Caco-2 (cell line): ENCODE results near the gene UBN2. TPM values are rescaled to one million over a fixed set of nuclear protein-coding genes. Genes with fewer than 3 reads are reported as not detected.

Experiments
- BruUV-seq: library from RNA; stranded (reverse); fragments of 400-500 nt; replicated peaks from 2 replicates; lab custom pipeline; 2021; lab: Mats Ljungman, UMichigan
- CTCF ChIA-PET: fragments of 300-600 bp; sonication (Branson Sonifier 250); formaldehyde crosslinking; loops from one replicate; lab custom pipeline; 2022; ENCODE audit warnings: antibody characterized with exemption; lab: Charles Lee
- POLR2A ChIA-PET: fragments of 300-600 bp; sonication (Branson Sonifier 250); formaldehyde crosslinking; loops from one replicate; lab custom pipeline; 2022; ENCODE audit warnings: antibody characterized with exemption; lab: Charles Lee
- DNase-seq, 2 experiments: peaks; one replicate each; pipeline versions ENCODE4 v3.0.0 to v3.0.0-alpha.2; 2020 to 2022
- H3K27me3 ChIP-seq: replicated peaks from 2 replicates; pipeline ENCODE4 v1.6.0; 2011; ENCODE audit warnings: low read length; ENCODE audit not compliant: control insufficient read depth, insufficient read depth
- H3K36me3 ChIP-seq: 2 replicates; pipeline ENCODE4 v1.5.1; 2011; ENCODE audit warnings: low read length; ENCODE audit not compliant: control insufficient read depth, insufficient read depth
- H3K4me1 ChIP-seq: fragments of 250-450 bp; sonication (Bioruptor Pico); 2 replicates; pipeline ENCODE4 v1.5.1; 2020; ENCODE audit warnings: mild to moderate bottlenecking
- H3K4me3 ChIP-seq: 2 replicates; pipeline ENCODE4 v1.5.1; 2011; ENCODE audit warnings: low read depth, mild to moderate bottlenecking, control low read depth, low read length
- H3K9me3 ChIP-seq: fragments of 250-450 bp; sonication (Bioruptor Pico); 2 replicates; pipeline ENCODE4 v1.5.1; 2020; ENCODE audit warnings: mild to moderate bottlenecking, moderate library complexity
- H3K27ac Mint-ChIP-seq: one replicate; pipeline ENCODE4 v1.8.0; 2022; ENCODE audit warnings: mixed read lengths; ENCODE audit not compliant: unreplicated experiment
- H3K27me3 Mint-ChIP-seq: one replicate; pipeline ENCODE4 v1.8.0; 2022; ENCODE audit warnings: mixed read lengths; ENCODE audit not compliant: insufficient read depth, unreplicated experiment
- H3K36me3 Mint-ChIP-seq: one replicate; pipeline ENCODE4 v1.8.0; 2022; ENCODE audit warnings: mild to moderate bottlenecking, mixed read lengths; ENCODE audit not compliant: insufficient read depth, unreplicated experiment
- H3K4me1 Mint-ChIP-seq: one replicate; pipeline ENCODE4 v1.8.0; 2022; ENCODE audit warnings: low read depth, mixed read lengths; ENCODE audit not compliant: unreplicated experiment
- H3K4me3 Mint-ChIP-seq: one replicate; pipeline ENCODE4 v1.8.0; 2022; ENCODE audit warnings: mild to moderate bottlenecking, moderate library complexity, mixed read lengths; ENCODE audit not compliant: unreplicated experiment
- H3K9me3 Mint-ChIP-seq: one replicate; pipeline ENCODE4 v1.8.0; 2022; ENCODE audit warnings: mixed read lengths; ENCODE audit not compliant: unreplicated experiment
- CTCF ChIP-seq, 2 experiments: fragments of 200-600 bp in 1 of 2; IDR thresholded peaks; 1 replicate in 1 of 2; 2 replicates in 1 of 2; pipeline versions ENCODE4 v1.5.1 to v1.8.0; 2011 to 2022; ENCODE audit warnings: antibody characterized with exemption in 1 of 2, control low read depth in 1 of 2, inconsistent platforms in 1 of 2, low read depth in 1 of 2, low read length in 1 of 2, mild to moderate bottlenecking in 1 of 2, moderate library complexity in 1 of 2; ENCODE audit not compliant: insufficient read depth in 1 of 2, severe bottlenecking in 1 of 2, unreplicated experiment in 1 of 2
- intact Hi-C: fragments of 100-400 bp; cut with micrococcal nuclease; formaldehyde crosslinking; loops from one replicate; pipeline ENCODE4 v1.10.0; 2022; ENCODE audit not compliant: unreplicated experiment
- total RNA-seq: library from RNA; stranded (reverse); gene quantifications from 2 replicates; pipeline ENCODE4 v1.2.3, GENCODE V29; 2022

Gene UBN2
- total RNA-seq, 1 experiment from 2014 or later = 21.3 TPM

GRCh38 chr7:139255290-139255689 lies 24.3 kb downstream of the UBN2 start:
- H3K36me3 ChIP-seq = peaks cover 3% of the 10 kb centered on the region
- Mint-ChIP-seq H3K4me3 (no peak overlapping the region), H3K27ac (no peak overlapping the region), H3K36me3 (no peaks in the 10 kb centered on the region), H3K27me3 (no peaks in the 10 kb centered on the region), H3K9me3 (no peaks in the 10 kb centered on the region), H3K4me1 (peaks cover 7% of the 10 kb centered on the region)
- ChIA-PET POLR2A (no interaction called here), CTCF (no interaction called here)
- H3K27me3 ChIP-seq = no peaks in the 10 kb centered on the region
- intact Hi-C loops = no loop called here
- H3K4me3 ChIP-seq = no peak overlapping the region
- DNase-seq = no peak
- TF ChIP-seq CTCF (IDR thresholded peaks at IDR 0.05; ENCODE audit: insufficient read depth in 1 of 2, low read depth in 1 of 2, low read length in 1 of 2, severe bottlenecking in 1 of 2, unreplicated experiment in 1 of 2) = no peak
- peaks cover 10% of the 10 kb centered on the region; the same call in 1 of the 2 replicates for H3K4me1 ChIP-seq
- no TSS peak for BruUV-seq
- H3K9me3 ChIP-seq = no peaks in the 10 kb centered on the region

- Mint-ChIP-seq H3K4me1 (peaks cover 7% of the 10 kb centered on the region), H3K36me3 (peaks cover 14% of the 10 kb centered on the region), H3K27ac (no peak overlapping the region), H3K27me3 (no peaks in the 10 kb centered on the region), H3K4me3 (no peak overlapping the region), H3K9me3 (no peaks in the 10 kb centered on the region)
- H3K4me1 ChIP-seq = peaks cover 10% of the 10 kb centered on the region; the same call in 1 of the 2 replicates
- intact Hi-C loops = no loop called here
- ChIA-PET POLR2A (no interaction called here), CTCF (no interaction called here)
- BruUV-seq = no TSS peak
- DNase-seq = no peak
- peaks cover 2% of the 10 kb centered on the region for H3K36me3 ChIP-seq
- no peaks in the 10 kb centered on the region for H3K27me3 ChIP-seq
- no peak overlapping the region for H3K4me3 ChIP-seq
- H3K9me3 ChIP-seq = no peaks in the 10 kb centered on the region
- TF ChIP-seq CTCF (IDR thresholded peaks at IDR 0.05; ENCODE audit: insufficient read depth in 1 of 2, low read depth in 1 of 2, low read length in 1 of 2, severe bottlenecking in 1 of 2, unreplicated experiment in 1 of 2) = no peak
These were observed 28.1 kb downstream of the UBN2 start for GRCh38 chr7:139259142-139259541.

GRCh38 chr7:139264220-139264619 lies 33.2 kb downstream of the UBN2 start:
- no peaks in the 10 kb centered on the region for H3K27me3 Mint-ChIP-seq
- ChIA-PET CTCF (no interaction called here), POLR2A (no interaction called here)
- H3K36me3 Mint-ChIP-seq = peaks cover 34% of the 10 kb centered on the region
- H3K9me3 Mint-ChIP-seq = no peaks in the 10 kb centered on the region
- Histone ChIP-seq H3K27me3 (no peaks in the 10 kb centered on the region), H3K36me3 (no peaks in the 10 kb centered on the region; the same call in none of the 2 replicates), H3K9me3 (no peaks in the 10 kb centered on the region), H3K4me3 (no peak overlapping the region), H3K4me1 (no peaks in the 10 kb centered on the region)
- BruUV-seq = no TSS peak
- DNase-seq = no peak
- intact Hi-C loops = no loop called here
- TF ChIP-seq CTCF (IDR thresholded peaks at IDR 0.05; ENCODE audit: insufficient read depth in 1 of 2, low read depth in 1 of 2, low read length in 1 of 2, severe bottlenecking in 1 of 2, unreplicated experiment in 1 of 2) = no peak
- H3K27ac Mint-ChIP-seq = no peak overlapping the region
- no peaks in the 10 kb centered on the region for H3K4me1 Mint-ChIP-seq
- no peak overlapping the region for H3K4me3 Mint-ChIP-seq
